ENCODE results near the gene SPATA16.
"Not testable (repeated sequence)": the region's sequence is repeated elsewhere in the genome, so short reads cannot be mapped to it uniquely, and the experiment has no call there.

SPATA16 gene

DNA sequence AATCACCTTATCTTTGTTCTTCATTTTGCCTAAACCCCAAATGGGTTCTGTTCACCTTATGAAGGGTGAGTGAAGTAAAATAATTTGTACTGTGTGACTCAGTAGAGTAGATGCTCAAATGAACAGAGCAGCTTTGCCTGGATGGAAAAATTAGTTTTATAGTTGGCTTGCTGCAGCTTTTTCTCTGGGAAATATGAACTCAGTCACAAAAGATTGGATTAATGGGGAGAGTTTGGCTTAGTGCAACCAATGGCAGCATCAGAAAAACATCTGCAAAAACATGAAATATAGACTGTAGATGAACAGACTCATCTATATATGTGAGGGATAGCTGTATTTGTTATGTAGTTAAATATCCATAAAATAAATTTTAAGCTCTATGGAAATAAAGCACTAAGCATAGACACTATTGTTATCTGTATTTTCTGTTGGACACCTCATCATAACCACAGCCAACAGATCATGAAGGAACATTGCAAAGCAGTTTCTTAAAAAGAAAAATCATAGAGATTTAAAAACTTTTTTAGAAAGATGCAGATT, 209.2 kb downstream of the SPATA16 start:
- no peak for DNase-seq

DNA sequence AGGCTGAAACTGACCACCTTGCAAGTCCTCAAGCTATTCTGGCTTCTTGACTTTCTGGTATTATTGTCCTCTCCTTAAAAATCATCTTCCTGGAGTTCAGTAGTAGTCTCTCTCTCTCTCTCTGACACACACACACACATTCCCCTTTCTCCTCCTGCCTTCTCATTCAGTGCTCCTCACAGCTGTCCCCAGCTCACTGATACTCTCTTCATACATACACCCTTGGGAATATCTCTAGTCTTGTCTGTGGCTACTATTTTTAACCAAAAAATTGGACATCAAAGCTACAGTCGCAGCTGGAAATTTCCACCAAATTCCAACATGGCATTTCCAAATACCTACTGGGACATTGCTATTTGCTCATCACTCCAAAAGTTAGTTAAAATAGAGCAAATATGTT, 211.6 kb downstream of the SPATA16 start:
- DNase-seq, result no peak

DNA sequence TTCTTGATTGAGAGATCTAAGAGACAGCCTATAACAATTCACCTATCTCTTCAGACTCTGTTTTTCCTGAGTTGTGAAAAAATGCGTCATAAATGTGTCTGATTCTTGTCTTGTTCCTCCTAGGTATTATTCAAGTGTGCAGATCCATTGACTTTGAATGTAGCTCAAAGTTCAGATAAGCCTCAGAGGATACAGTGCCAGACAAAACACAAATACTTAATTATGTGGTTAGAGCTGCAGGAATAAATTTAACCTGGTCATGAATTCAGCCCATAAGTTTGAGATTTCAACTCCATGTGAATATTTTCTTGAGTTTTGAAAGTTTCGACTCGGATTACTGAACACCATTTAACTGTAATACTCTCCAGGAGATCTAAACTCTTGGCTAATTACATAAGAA, 216.5 kb downstream of the SPATA16 start:
- no peak for DNase-seq

DNA sequence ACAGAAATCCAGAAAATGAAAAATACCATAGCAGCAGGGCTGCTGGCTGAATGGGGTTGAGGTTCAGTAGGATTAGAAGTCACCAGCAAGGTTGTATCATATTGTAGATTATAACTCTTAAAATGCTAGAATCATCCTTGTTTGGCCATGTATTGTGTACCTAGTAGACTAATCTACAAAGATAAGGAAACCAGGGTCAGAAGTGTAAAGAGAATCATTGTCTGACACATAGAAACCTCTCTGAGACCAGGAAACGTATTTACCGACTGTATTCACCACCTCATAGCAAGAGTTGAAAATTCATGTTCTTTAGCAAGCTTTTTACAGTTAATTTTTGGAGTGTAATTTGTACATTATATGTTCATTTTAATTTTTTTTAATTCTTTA, 221.7 kb downstream of the SPATA16 start:
- no peak for DNase-seq

DNA sequence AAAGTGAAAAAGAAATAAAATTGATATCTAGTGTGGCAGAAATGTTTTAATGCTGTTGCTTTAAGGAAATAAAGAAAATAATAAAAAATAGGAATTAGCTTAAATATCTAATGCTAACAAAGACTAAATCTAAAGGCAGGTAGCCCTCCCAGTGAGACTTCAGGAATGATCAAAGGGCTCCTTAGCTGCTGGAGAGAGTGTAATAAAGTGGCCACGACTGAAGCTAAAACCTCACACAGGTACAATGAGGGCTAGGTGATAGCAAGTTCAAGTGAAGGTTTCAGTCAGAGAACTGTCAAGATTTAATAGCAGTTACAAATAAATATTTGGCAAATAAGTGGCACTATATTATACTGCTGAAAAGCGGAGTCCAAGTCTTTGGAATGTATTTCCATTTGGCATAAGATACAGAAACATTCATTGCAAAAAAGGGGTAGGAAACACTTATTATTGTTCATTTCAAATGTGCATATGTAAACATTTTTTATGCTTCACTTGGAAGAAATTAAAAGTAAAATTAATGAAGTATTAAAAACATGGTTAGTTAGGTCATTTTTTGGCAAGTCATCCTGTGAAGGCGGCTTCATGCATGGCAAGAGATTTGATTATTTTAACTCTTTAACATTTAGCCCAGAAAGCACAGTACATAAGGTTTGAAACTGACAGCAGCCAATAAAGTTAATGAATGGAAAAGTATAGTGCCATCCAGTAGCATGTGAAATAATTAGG, 222.3 kb downstream of the SPATA16 start:
- no peak for DNase-seq

DNA sequence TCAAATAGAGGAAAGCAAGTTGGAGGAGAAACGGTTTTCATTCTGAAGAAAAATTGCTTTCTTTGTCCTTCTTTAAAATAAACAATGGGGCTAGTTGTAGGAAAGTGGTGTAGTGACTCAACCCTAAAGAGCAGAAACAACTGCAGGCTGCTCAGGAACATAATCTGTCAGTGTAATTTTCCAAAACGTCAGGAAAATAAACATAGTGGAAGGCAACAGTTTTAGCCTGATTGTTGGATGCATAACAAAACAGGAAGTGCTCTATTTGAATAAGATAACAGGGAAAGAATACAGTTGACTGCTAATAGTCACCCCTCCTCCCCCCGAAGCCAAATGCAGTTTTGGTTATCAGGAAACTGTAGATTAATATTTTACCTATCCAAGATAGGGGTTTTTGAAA, 222.9 kb downstream of the SPATA16 start:
- no peak for DNase-seq

DNA sequence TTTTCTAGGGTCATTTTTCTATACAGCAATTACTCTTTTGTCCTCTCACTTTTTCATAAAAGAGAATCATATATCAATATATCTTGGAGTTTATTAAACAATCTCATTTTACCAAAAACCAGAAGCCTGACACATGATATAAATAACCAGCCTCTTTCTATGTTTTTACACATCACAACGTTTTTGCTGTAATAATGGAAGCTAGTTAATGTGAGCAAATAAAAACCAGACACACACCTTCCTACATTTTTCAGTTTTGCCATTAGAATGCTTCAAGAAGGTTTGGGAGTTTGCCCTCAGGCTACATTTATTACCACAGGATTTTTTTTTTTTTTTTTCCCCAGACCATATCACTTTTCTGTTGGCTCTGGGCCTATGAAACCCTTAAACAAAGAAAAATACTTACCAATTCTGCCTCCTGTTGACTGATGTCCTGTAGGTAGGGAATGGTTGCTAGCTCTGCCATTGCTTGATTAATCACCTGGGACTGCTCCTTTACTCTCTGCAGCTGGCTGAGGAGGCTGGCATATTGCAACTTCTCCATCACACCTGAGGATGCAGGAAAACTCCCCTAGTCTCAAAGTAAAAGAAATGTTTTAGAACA, 225.0 kb downstream of the SPATA16 start:
- no peak for DNase-seq

DNA sequence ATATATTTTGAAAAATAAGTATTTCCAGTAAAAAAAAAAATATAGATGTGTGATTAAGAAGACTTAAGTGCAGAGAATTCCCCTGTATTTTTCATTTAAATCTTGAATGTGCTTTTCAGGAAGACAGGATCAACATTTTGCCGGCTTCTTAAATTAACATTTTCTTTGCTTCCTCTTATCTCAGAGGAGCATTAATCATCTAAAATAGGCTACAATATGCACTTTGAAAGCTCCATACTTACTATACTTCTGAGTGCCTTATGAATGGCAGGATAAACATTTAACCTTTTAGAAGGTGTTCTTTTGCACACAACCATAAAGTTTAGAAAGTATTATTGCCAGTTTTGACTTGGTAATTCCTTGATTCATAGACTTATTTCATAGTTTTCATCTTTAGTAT, 226.2 kb downstream of the SPATA16 start:
- DNase-seq, result no peak

DNA sequence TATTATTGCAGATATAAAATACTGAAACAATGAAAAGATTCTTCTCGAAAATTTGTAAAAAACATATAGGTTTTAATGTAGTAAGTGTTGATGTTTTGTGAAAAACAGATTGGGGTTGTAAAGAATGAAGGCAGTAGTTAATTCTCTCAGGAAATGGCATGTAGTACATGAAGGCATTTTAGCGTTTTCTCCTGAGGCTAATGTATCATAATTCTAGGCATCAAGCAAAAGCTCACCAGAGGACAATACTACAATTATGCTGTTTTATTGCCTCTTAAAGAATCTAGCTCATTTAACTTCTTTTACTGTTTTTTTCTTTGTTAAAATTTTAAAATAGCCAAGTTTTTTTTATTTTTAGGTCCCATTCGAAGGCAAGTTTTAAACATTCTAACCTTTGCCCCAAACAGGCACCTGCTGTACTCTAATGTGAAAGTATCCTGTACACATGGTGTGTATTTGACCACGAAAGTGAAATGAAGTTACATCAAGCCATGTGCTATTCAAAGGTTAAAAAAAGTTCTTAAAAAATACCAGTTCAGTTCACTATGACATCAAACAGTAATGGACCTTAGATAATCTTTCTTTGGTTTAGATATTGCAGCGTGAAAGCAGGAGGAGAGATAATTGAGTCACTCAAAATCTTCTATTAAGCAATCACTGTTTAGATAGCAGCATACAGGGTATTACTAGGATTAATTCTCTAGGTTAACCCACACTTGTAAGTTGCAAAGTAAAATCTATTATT, 227.0 kb downstream of the SPATA16 start:
- DNase-seq, result no peak

DNA sequence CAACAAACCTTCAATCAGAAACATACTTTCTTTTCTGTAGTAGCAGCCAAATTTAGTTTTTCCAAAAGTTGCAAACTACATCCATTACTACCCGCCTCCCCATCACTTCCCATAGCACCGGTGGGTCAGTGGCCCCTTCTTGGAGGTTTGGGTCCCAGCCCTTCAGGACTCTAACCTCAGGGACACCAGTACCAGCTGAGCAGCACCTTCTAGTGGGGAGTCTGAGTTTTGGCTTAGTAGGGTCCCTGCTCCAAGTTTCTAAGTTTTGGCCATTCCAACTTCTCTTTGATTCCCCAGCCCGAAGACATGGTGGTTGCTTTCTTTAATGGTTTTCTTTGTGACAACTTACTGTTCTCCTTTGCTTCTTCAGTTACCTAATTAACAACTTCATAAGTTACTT, 229.9 kb downstream of the SPATA16 start:
- no peak for DNase-seq

DNA sequence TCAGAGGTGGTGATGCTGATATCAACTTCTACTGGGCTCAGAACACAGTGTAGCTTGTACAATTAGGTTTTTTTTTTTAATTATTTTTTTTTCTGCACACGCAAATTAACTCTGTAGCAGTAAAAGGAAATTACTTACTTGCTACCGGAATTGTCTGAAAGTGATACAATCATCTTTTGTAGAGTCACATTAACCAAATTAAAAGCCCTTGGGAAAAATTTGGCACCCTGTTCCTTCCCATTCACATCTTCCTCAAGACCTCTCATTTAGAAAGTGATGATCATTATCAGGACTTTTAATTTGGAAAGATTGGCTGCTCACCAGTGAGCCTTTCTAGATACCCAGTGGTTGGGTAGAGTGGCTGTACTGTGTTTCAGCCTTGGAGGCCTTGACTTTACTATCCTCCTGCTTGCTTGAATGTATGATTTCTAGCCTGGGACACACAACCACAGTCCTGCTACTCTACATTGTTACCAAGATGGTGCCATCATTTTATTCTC, 232.2 kb downstream of the SPATA16 start:
- no peak for DNase-seq

DNA sequence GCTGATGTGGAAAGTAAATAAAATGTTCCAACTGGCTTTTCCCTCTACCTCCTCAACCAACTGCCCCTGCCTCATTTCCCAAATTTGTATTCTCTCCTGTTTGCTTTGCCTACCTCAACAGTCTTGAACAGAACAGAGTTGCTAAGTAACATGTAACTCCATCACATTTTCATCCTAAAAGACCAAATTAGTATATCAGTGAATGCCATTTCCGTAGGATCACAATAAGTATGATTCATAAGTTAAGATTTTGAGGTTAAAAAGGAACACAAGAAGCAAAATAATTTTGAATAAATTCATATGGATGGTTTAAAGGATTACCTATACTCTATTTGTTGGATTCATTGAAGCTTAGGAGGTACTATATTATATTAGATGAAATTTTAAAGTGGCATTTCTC, 235.6 kb downstream of the SPATA16 start:
- no peak for DNase-seq

DNA sequence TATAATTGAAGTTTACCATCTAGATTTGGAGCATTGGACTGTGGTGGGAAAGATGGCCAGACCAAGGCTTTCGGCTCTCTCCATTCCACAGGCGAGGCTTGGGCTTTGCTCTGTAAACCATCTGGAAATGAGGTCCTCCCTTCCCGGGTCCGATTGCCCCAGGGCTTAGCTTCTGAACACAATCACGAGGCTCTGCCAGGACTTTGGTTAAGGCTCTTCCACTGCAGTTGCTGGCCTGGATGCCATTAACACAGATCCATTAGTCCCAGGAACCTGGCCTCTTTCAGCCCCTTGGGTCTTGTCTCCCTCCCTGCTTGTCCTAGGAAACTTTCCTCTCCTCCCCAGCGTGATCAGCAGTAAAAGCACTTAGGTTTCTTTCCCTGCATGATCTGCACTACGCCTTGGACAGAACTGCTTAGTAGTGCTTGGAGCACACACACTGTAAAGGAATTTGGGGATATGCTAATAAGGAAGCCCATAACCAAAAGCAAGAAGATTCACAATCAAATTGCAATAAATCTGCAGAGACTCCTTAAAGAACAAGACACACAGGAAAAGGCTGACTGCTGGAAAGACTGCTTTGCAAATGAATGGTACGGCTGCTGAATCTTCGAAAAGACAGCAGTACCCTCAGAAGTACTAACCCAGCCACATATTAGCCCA, 236.2 kb downstream of the SPATA16 start:
- DNase-seq, result no peak

DNA sequence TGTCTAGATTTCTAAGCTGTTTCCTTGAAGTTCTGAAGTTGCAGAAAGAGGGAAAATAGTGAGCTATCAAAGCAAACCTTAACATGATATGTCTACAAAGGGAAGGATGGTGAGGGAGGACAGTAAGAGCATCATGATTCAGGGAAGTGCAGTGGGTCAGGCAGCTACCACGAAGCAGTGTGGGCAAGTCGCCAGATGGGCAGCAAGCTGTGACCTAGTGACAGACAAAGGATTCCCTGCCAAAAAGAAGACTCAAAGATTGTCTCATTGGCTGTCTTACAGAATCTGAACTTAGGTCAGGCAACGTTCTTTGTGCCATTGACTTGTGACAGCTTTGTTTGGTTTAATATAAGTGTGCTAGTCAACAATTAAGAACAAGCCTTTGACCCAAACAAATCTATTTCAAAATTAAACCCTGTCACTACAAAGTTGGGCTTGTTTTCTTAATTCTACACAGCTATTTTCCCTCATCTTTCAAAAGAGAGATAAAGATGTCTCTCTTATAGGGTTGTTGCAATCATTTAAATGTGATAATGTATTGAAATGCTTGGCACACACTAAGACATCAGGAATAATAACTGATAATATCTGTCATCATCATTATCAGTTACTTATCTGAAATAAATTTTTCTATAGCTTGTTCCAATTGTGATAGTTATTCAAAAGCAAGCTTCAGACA, 237.3 kb downstream of the SPATA16 start:
- DNase-seq, result no peak

DNA sequence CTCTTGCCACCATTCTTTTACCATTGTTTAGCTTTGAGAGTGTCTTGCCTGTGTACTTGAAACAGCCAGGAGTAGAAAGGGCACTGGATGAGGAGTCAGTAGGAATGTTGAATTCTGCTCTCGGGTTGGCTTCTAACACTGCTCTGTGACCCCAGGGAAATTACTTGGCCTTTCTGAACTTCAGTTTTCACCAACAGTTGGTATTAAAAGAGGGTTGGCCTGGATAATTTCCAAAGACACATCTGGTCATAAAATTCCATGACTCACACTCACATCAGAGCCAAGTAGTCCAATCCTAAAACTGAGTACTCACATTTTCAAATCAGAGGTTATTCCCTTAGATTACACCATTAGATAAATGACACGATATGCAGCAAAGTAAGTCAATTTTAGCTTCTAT, 248.9 kb downstream of the SPATA16 start:
- DNase-seq, result no peak

DNA sequence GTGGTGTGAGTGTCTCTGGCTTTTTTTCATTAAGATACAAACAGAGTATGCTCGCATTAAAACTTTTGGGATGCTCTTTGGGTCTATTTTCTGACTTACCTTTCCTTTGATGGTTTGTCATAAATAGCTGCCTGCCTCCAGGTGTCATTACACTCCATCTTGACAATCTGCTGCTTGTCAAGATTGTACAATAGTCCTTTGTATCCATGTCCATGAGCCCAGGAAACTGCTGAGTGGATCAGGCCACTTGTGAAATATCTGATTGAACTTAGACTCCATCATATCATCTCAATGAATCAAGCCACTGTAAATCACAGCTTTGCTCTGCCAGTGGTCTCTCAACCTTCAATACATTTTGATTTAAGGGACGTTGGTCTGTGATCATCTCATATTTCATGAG, 255.3 kb downstream of the SPATA16 start:
- no peak for DNase-seq

DNA sequence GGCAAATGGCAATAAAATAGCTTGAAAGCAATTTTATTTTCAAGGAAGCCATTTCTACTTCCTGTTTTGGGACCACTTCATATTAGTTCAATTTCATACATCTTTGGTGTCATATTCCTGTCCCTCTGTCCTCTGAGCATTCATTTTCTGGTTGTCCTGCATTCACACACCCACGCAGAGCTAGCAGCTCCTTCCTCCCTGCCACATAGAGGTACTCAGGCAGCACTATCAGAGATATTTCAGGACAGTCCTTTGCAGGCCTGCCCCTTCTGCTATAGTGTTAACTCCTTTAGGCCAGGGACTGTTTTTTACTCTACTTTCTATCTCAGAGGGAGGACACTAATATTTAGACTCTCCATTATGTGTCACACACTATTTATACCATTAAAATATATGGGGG, 258.5 kb downstream of the SPATA16 start:
- DNase-seq, result no peak

DNA sequence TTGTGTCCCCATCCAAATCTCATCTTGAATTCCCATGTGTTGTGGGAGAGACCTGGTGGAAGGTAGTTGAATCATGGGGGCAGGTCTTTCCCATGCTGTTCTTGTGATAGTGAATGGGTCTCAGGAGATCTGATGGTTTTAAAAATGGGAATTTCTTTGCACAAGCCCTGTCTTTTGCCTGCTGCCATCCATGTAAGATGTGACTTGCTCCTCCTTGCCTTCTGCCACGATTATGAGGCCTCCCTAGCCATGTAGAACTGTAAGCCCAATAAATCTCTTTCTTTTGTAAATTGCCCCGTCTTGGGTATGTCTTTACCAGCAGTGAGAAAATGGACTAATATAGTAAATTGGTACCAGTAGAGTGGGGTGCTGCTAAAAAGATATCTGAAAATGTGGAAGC, 261.7 kb downstream of the SPATA16 start:
- DNase-seq, result not testable (repeated sequence)

DNA sequence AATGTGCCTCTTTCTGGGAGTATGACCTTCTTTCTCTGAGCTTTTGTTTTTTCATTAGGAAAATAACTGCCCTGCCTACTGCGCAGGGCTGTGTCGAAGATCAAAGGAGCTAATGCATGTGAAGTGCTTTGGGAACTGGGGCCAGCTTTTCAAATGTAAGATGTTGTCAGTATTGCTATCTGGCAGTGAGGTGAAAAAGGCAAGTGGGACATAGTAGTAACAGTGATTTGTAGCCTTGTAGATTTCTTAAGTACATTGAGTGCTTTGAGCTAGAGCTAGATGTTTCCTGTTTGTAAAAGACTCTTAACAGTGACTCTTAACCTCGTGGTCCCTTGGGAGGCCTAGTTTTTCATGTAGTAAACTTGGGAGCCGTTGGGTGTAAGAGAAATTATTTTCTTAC, 264.0 kb downstream of the SPATA16 start:
- DNase-seq, result no peak

DNA sequence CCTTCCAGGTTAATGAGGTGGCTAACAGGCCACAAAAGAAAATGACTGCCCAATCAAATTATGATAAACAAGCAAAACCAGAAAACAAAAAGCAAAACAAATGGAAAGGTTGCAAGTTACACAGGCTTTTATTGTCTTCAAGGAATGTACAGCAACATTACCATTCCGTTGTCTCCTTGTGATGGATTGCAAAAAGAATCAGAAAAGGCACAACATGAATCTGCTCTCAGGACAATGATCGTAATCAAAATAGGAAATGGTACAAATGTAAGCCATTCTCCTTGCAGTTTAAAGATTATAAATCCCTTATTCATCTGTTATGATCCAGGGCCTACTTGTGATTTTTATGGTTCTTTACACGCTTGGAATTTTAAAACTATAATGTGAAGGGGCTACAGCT, 264.7 kb downstream of the SPATA16 start:
- no peak for DNase-seq

DNA sequence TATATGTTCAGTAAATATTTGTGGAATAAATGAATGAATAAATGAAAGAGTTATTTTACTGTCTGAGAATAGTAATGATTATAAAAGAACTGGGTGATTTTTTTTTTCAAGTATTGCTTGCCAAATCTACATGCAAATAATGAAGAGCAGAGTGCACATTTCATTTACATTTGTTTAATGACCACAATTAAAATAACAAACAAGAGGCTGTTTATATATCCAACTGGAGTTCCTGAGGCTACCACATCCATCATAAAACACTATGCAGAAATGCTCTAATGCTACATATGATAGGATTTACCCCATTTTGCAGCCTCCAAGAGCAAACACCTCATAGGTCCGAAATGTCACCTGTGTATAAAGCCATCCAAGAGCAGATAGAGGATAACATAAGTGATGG, 266.0 kb downstream of the SPATA16 start:
- DNase-seq, result no peak

DNA sequence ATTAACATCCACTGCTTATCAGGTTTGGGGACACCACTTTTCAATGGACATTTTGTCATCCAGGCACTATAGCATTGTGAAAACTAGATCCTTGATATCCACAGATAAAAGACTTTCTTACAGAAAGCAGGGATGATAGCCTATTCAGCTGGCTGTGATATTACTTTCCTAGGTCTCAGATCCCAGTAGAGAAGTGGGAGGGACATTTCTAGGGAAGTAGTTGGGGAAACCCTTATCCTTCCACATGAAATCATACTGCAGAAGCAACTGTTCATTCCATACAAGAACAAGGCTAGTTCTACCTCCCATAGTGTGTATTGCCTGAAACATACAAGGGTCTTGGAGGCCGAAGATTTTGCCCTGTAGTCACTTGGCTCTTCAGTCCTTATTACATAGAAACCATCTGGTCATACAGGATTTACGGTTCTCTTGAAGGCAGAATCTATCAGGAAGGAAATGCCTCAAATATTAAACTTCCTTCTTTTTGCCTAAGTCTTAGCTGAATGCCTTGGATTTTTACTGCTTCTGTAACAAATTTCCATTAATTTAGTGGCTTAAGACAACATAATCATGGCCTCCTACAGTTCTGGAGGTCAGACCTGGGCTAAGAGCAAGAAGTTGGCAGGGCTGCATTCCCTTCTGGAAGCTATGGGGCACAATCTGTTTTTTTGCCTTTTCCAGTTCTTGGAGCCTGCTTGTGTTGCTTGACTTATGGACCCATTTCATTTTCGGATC, 271.1 kb downstream of the SPATA16 start:
- no peak for DNase-seq

All from KG1 (cell line).